ENCODE measurements around the gene RAMP2. TPM values are rescaled to one million over a fixed set of nuclear protein-coding genes. Genes with fewer than 3 reads are reported as not detected.
A peak's percentile ranks its signal among the peaks of the same experiment; 100 is the strongest.

Gene RAMP2
- total RNA-seq, 2 donors from 2014 or later = 3.1 to 7.6 TPM

GRCh38 chr17:42798011-42798382 lies 37.0 kb downstream of the RAMP2 start:
- 3 to 4% methylated on average over 9 to 10 of the region's 10 CpGs for WGBS, 2 donors
- no peaks in the 10 kb centered on the region for H3K36me3 ChIP-seq (replicated peaks in 1 of 2; ENCODE audit: insufficient read depth in 1 of 2, low read depth in 2 of 2)
- intact Hi-C loops (cut with DNase I) = no loop called here
- H3K27me3 ChIP-seq = no peaks in the 10 kb centered on the region
- peaks cover 42% of the 10 kb centered on the region for H3K4me1 ChIP-seq
- ATAC-seq = peak; percentile 7
- peak overlapping the region; percentile 68 to 87 for H3K4me3 ChIP-seq
- TF ChIP-seq, protein P1, sequence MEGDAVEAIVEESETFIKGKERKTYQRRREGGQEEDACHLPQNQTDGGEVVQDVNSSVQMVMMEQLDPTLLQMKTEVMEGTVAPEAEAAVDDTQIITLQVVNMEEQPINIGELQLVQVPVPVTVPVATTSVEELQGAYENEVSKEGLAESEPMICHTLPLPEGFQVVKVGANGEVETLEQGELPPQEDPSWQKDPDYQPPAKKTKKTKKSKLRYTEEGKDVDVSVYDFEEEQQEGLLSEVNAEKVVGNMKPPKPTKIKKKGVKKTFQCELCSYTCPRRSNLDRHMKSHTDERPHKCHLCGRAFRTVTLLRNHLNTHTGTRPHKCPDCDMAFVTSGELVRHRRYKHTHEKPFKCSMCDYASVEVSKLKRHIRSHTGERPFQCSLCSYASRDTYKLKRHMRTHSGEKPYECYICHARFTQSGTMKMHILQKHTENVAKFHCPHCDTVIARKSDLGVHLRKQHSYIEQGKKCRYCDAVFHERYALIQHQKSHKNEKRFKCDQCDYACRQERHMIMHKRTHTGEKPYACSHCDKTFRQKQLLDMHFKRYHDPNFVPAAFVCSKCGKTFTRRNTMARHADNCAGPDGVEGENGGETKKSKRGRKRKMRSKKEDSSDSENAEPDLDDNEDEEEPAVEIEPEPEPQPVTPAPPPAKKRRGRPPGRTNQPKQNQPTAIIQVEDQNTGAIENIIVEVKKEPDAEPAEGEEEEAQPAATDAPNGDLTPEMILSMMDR (IDR thresholded peaks at IDR 0.05) = no peak
- no peak for TF ChIP-seq POLR2A (IDR thresholded peaks at IDR 0.05)
- peak overlapping the region; percentile 87 to 94 (median 90) for H3K27ac ChIP-seq
- DNase-seq = no peak
- H3K9me3 ChIP-seq = no peaks in the 10 kb centered on the region

- intact Hi-C loops (cut with DNase I) = no loop called here
- peaks cover 49% of the 10 kb centered on the region for H3K4me1 ChIP-seq
- 21 to 50% methylated on average over 29 to 66 of the region's 66 CpGs for WGBS, 2 donors
- TF ChIP-seq, protein P1 (IDR thresholded peaks at IDR 0.05) = peak in 1 of 7 experiments; percentile 17
- peak in 2 of 3 donors; percentile 67 to 76 for TF ChIP-seq POLR2A (IDR thresholded peaks at IDR 0.05)
- H3K36me3 ChIP-seq (replicated peaks in 1 of 2; ENCODE audit: insufficient read depth in 1 of 2, low read depth in 2 of 2) = no peaks in the 10 kb centered on the region
- no peaks in the 10 kb centered on the region for H3K9me3 ChIP-seq
- no peaks in the 10 kb centered on the region for H3K27me3 ChIP-seq
- peak within 1 kb of the TSS; percentile 87 to 94 (median 90) for H3K27ac ChIP-seq
- ATAC-seq (peak; percentile 87), DNase-seq (peak; percentile 87 to 92 (median 89))
- H3K4me3 ChIP-seq = peak within 1 kb of the TSS; percentile 68 to 87
These were observed 37.7 kb downstream of the RAMP2 start, which contains the start of the genes CNTD1 and COA3 for GRCh38 chr17:42798383-42799380. TSS of gene CNTD1 (plus strand) at chr17:42798861. CDS start at chr17:42799068, 207 bp downstream. TSS of gene COA3 (minus strand) at chr17:42798704. CDS start at chr17:42798681, 23 bp downstream.

- ATAC-seq (no peak), DNase-seq (no peak)
- Histone ChIP-seq H3K27ac (peak overlapping the region; percentile 72 to 92 (median 92)), H3K4me3 (no peak overlapping the region), H3K36me3 (replicated peaks in 1 of 2; ENCODE audit: insufficient read depth in 1 of 2, low read depth in 2 of 2) (no peaks in the 10 kb centered on the region), H3K4me1 (peaks cover 47% of the 10 kb centered on the region), H3K9me3 (no peaks in the 10 kb centered on the region), H3K27me3 (no peaks in the 10 kb centered on the region)
- intact Hi-C loops (cut with DNase I) = no loop called here
- TF ChIP-seq, protein P1 (IDR thresholded peaks at IDR 0.05) = no peak
- WGBS, 2 donors = 50 to 53% methylated on average over 2 of the region's 2 CpGs
These were observed 42.3 kb downstream of the RAMP2 start for GRCh38 chr17:42803074-42803883.

GRCh38 chr17:42804918-42805367 lies 43.9 kb downstream of the RAMP2 start:
- WGBS, 2 donors = 10 to 16% methylated on average over 1 of the region's 1 CpG
- intact Hi-C loops (cut with DNase I) = no loop called here
- peak overlapping the region; percentile 72 to 92 (median 92) for H3K27ac ChIP-seq
- peaks cover 40% of the 10 kb centered on the region for H3K4me1 ChIP-seq
- no peak overlapping the region for H3K4me3 ChIP-seq
- no peaks in the 10 kb centered on the region for H3K27me3 ChIP-seq
- DNase-seq (peak; percentile 52 to 79 (median 70)), ATAC-seq (peak; percentile 91)
- H3K9me3 ChIP-seq = no peaks in the 10 kb centered on the region
- TF ChIP-seq, protein P1 (IDR thresholded peaks at IDR 0.05) = no peak
- TF ChIP-seq POLR2A (IDR thresholded peaks at IDR 0.05) = peak in 2 of 3 donors; percentile 36 to 37
- H3K36me3 ChIP-seq (replicated peaks in 1 of 2; ENCODE audit: insufficient read depth in 1 of 2, low read depth in 2 of 2) = no peaks in the 10 kb centered on the region
